OCI-LY3 (cell line): ENCODE measurements around the gene RBM10.

Experiments
- EZH2phosphoT487 ChIP-seq: fragments of 200-600 bp; shearing (Covaris generic); IDR thresholded peaks from 2 replicates; pipeline ENCODE4 v1.6.1; 2018; ENCODE audit warnings: antibody characterized with exemption, mixed run types, low read depth
- TF ChIP-seq, protein P1 (sequence below): fragments of 200-600, 300-600 bp; sonication (generic); IDR thresholded peaks from 2 replicates; pipeline ENCODE4 v1.5.1; 2014; ENCODE audit warnings: antibody characterized with exemption, low read length, low read depth

GRCh38 chrX:47180346-47180745, 35.3 kb downstream of the RBM10 start:
- TF ChIP-seq EZH2phosphoT487 = no peak
- TF ChIP-seq, protein P1, sequence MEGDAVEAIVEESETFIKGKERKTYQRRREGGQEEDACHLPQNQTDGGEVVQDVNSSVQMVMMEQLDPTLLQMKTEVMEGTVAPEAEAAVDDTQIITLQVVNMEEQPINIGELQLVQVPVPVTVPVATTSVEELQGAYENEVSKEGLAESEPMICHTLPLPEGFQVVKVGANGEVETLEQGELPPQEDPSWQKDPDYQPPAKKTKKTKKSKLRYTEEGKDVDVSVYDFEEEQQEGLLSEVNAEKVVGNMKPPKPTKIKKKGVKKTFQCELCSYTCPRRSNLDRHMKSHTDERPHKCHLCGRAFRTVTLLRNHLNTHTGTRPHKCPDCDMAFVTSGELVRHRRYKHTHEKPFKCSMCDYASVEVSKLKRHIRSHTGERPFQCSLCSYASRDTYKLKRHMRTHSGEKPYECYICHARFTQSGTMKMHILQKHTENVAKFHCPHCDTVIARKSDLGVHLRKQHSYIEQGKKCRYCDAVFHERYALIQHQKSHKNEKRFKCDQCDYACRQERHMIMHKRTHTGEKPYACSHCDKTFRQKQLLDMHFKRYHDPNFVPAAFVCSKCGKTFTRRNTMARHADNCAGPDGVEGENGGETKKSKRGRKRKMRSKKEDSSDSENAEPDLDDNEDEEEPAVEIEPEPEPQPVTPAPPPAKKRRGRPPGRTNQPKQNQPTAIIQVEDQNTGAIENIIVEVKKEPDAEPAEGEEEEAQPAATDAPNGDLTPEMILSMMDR = no peak
